ENCODE results near the gene SLC12A6.
"Not testable (repeated sequence)": the region's sequence is repeated elsewhere in the genome, so short reads cannot be mapped to it uniquely, and the experiment has no call there.

The SLC12A6 gene

DNA sequence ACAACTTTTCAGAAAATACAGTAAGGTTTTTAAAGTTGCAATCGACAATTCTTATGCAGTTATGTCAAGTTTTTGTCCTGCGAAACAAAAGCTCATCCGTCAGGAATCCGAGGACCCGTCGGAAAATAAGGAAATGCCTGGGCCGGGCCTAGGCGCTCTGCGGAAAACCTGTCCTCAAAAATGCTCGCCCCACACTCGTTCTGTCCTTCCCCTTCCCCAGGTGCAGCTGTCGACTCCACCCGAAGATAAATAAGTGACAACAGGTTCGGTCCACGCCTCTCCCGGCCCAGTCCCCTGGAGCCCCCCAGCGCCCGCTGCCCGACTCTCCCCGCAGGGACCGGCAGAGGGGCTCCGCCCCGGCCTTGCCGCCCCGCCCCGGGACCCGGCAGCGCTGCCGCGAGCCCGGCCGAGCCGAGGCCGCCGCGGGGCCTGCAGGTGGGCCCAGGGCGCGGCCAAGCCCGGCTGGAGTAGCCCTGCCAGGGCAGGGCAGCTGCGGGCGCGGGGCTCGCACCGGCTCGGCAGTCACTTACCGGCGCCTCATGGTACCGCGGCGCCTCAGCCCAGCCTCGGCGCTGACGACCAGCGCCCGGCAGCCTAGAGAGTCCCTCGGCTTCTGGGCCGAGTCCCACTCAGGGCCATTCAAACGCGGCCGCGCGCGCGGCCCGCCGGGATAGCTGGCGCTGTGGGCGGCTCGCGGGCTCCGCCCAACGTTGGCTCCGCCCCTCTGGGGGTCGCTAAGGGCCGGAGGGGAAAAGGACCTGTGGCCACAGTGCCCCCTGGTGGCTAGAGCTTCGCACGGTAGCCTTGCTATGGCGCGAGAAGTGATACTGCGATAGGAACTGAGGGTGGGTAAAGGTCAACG is 127.9 kb downstream of the SLC12A6 start, which contains the start of gene KATNBL1:
KATNBL1 (minus strand) TSS at position 676 of the 862 bp plus-strand sequence. CDS start 46,420 bp downstream, outside the sequence.
- peak; percentile 69 to 98 (median 93) for DNase-seq

DNA sequence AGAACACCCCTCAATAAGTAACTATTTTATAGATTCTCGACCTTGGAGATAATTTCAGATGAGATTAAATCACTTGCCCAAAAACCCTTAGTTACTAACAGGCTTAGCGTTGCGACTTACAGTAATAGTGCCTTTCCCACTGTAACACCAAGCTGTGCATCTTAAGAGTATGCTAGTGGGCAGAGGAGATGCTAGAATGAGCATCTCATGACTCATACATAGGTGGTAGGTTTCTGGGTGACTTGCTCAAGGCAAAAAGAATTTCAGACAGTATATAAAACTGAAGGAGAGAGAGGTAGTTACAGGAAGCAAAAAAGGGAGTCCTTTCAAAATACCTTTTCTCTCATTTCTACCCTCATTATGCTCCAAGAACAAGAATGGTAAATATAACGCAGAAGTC is 131.6 kb downstream of the SLC12A6 start:
- no peak for DNase-seq

- no peak for DNase-seq
Measured at GRCh38 chr15:34203936-34204335, 133.6 kb downstream of the SLC12A6 start.

GRCh38 chr15:34203305-34203704 is 134.3 kb downstream of the SLC12A6 start:
- DNase-seq = no peak

- not testable (repeated sequence) for DNase-seq
Measured at GRCh38 chr15:34193272-34193671, 144.3 kb downstream of the SLC12A6 start.

DNA sequence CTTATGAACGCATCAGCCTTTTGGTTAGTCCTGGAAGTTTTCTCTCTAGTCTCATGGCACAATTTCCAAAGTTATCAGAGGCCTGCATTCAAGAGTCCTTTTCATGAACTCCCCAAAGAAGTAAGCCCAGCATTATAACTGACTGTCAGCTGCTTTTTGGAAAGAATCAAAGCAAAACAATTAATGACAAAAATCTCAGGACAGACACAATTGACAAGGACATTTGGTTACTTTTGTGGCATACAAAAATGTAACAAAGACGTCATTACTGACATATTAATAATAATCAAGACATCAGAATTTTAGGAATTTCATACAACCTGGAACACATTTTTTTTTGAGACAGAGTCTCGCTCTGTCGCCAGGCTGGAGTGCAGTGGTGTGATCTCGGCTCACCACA is 148.9 kb downstream of the SLC12A6 start:
- DNase-seq = no peak

DNA sequence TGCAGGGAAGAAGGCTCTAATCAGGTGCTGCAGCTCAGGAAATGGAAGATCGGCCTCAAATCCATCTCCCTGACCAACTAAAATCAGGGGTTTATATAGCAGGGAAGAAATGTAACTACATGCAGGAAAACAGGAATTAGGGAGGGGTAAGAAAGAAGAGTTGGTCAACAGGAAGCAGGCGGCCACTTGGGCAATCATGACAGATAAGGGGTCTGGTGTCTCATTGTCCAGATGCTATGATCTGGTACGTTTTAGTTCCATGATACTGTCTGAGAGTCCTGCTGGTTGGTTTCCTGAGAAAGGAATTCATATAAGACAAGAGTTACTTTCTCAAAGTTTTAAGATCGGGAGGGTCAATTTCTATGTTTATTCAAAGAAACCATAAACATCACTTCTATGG is 151.9 kb downstream of the SLC12A6 start:
- no peak for DNase-seq

DNA sequence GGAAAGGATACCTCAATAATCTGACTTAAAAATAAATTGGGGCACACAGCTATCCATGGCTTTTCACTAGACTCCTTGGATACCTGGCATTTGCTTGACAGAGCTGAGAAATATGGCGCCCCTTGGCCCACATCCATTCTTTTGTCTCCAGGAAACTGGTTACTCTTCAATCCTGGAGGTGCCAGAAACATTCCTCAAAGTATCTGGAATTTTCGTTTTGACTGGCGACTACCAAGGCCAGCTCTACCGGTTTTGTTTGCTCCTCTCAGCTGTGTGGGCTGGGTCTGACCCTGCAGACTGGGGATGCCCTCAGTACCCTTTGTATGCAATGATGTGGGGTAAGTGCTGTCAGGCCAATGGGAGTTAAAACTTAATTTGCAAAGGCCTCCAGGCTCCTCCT is 154.6 kb downstream of the SLC12A6 start:
- peak in 8 of 51 donors; percentile 1 to 16 (median 6) for DNase-seq

Measured in hypothalamus (tissue), 51 donors.